ENCODE results near the gene NT5DC1. TPM values are rescaled to one million over a fixed set of nuclear protein-coding genes. Genes with fewer than 3 reads are reported as not detected.

Gene NT5DC1
- total RNA-seq, 1 donor from 2014 or later, result 3.4 TPM

- FAIRE-seq (no peak), DNase-seq (ENCODE audit: low read depth) (no peak)
- H3K4me3 ChIP-seq (ENCODE audit: low read depth, low read length), result no peak overlapping the region
- H3K36me3 ChIP-seq (ENCODE audit: control insufficient read depth, insufficient read depth, low read length), result peaks cover 1% of the 10 kb centered on the region
- no peak for TF ChIP-seq CTCF (IDR thresholded peaks at IDR 0.05; ENCODE audit: insufficient read depth, low read length, severe bottlenecking)
- no peaks in the 10 kb centered on the region for H3K27me3 ChIP-seq (ENCODE audit: control insufficient read depth, insufficient read depth, low read length)
These were observed 138.6 kb downstream of the NT5DC1 start for GRCh38 chr6:116239256-116239655.

DNA sequence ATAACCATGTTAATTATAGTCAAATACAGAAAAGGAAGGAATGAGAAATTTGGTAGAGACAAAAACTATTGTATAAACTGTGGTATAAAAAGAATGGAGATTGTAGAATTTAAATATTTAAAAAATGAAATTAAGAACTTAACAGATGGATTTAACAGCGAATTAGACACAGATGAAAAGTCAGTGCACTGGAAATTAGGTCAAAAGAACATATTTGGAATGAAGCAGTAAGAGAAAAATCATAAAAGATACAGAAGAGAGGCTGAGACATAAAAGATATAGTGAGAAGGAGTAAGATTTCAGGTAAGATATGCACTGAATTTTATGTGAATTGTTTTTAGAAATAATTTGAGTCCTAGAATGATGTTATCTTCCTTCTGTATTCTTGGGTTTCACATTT, 139.2 kb downstream of the NT5DC1 start:
- no peak for TF ChIP-seq CTCF (IDR thresholded peaks at IDR 0.05; ENCODE audit: insufficient read depth, low read length, severe bottlenecking)
- H3K36me3 ChIP-seq (ENCODE audit: control insufficient read depth, insufficient read depth, low read length), result peaks cover 1% of the 10 kb centered on the region
- H3K4me3 ChIP-seq (ENCODE audit: low read depth, low read length), result no peak overlapping the region
- no peak for FAIRE-seq
- no peaks in the 10 kb centered on the region for H3K27me3 ChIP-seq (ENCODE audit: control insufficient read depth, insufficient read depth, low read length)
- DNase-seq (ENCODE audit: low read depth), result no peak

DNA sequence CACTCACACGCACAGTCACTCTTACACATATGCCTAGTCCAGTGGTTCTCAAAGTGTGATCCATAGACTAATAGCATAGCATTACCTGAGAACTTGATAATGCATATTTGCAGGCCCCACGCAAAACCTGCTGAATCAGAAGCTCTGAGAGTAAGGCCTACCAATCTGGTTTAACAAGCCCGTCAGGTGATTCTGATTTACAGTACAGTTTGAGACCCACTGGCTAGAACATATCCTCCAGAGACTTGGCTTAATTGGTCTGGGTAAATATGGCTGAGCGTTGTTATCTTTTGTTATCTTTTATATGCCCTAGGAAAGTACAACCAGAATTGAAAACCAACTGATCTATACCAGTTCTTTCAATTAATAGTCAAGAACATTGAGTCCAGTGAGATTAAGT, 143.6 kb downstream of the NT5DC1 start:
- no peak overlapping the region for H3K4me3 ChIP-seq (ENCODE audit: low read depth, low read length)
- DNase-seq (ENCODE audit: low read depth) (peak; percentile 36), FAIRE-seq (peak; percentile 47)
- TF ChIP-seq CTCF (IDR thresholded peaks at IDR 0.05; ENCODE audit: insufficient read depth, low read length, severe bottlenecking), result no peak
- no peaks in the 10 kb centered on the region for H3K27me3 ChIP-seq (ENCODE audit: control insufficient read depth, insufficient read depth, low read length)
- H3K36me3 ChIP-seq (ENCODE audit: control insufficient read depth, insufficient read depth, low read length), result no peaks in the 10 kb centered on the region

DNA sequence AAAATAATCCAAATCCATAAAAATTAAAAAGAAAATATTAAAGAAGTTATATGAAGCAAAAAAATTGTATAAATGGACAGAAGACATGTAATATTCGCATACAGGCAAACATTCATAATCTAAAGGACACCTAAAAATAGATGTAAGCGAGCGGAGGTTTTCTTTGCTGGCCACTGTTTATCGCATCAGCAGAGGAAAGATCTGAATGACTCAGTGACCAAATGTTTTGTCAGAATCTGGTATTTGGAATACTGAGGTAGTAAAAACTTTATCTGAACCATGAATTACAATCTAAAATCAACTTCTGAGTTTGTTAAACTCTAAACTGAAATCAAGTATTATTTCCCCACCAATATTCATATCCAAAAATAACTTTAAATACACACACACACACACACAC, 145.4 kb downstream of the NT5DC1 start:
- H3K27me3 ChIP-seq (ENCODE audit: control insufficient read depth, insufficient read depth, low read length), result no peaks in the 10 kb centered on the region
- H3K36me3 ChIP-seq (ENCODE audit: control insufficient read depth, insufficient read depth, low read length), result no peaks in the 10 kb centered on the region
- DNase-seq (ENCODE audit: low read depth) (no peak), FAIRE-seq (no peak)
- TF ChIP-seq CTCF (IDR thresholded peaks at IDR 0.05; ENCODE audit: insufficient read depth, low read length, severe bottlenecking), result no peak
- H3K4me3 ChIP-seq (ENCODE audit: low read depth, low read length), result no peak overlapping the region

GRCh38 chr6:116247285-116247684, 146.6 kb downstream of the NT5DC1 start:
- DNase-seq (ENCODE audit: low read depth), result no peak
- TF ChIP-seq CTCF (IDR thresholded peaks at IDR 0.05; ENCODE audit: insufficient read depth, low read length, severe bottlenecking), result no peak
- no peak for FAIRE-seq

DNA sequence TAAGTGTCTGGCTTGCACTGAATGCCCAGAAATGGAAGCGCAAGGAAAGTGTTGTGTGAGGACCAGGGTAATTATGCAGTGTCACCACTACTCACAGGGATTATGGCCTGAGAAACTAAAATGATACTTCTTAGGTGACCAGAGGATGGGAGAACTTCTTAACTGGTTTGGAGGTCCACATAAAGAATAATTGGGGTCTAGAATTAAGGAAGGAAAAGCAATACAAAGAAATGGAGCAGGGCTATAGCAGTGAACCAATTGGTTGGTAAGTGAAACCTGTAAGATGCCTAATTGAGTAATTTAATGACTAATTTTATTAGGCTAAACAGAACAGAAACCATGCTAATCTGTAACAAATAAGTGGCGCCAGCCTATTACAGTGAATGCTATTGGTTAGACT, 147.9 kb downstream of the NT5DC1 start:
- no peaks in the 10 kb centered on the region for H3K27me3 ChIP-seq (ENCODE audit: control insufficient read depth, insufficient read depth, low read length)
- no peak for FAIRE-seq
- H3K36me3 ChIP-seq (ENCODE audit: control insufficient read depth, insufficient read depth, low read length), result no peaks in the 10 kb centered on the region
- no peak for DNase-seq (ENCODE audit: low read depth)
- H3K4me3 ChIP-seq (ENCODE audit: low read depth, low read length), result no peak overlapping the region
- TF ChIP-seq CTCF (IDR thresholded peaks at IDR 0.05; ENCODE audit: insufficient read depth, low read length, severe bottlenecking), result no peak

More at GRCh38 chr6:116247285-116247684, 146.6 kb downstream of the NT5DC1 start:
- H3K27me3 ChIP-seq (ENCODE audit: control insufficient read depth, insufficient read depth, low read length), result no peaks in the 10 kb centered on the region
- no peaks in the 10 kb centered on the region for H3K36me3 ChIP-seq (ENCODE audit: control insufficient read depth, insufficient read depth, low read length)
- H3K4me3 ChIP-seq (ENCODE audit: low read depth, low read length), result no peak overlapping the region
